CD14-positive monocyte (primary cell): ENCODE data around the gene MAPK1. TPM values are rescaled to one million over a fixed set of nuclear protein-coding genes. Genes with fewer than 3 reads are reported as not detected.
"Not testable (repeated sequence)": the region's sequence is repeated elsewhere in the genome, so short reads cannot be mapped to it uniquely, and the experiment has no call there.

ENCODE experiments used
- DNase-seq, 3 donors: peaks; one replicate each; pipeline ENCODE4 v3.0.0-alpha.2; 2011 to 2022
- H2AFZ ChIP-seq: 2 replicates; pipeline ENCODE4 v1.6.0; 2012; ENCODE audit warnings: mild to moderate bottlenecking, low read depth, low read length, inconsistent platforms; ENCODE audit not compliant: insufficient read depth, poor library complexity, severe bottlenecking
- H3K27ac ChIP-seq, 2 donors: 1 replicate in 1 of 2; 2 replicates in 1 of 2; pipeline ENCODE4 v1.5.1; 2012 to 2013; ENCODE audit warnings: low read length in 2 of 2, control low read depth in 1 of 2, inconsistent platforms in 1 of 2, low read depth in 1 of 2, mild to moderate bottlenecking in 1 of 2
- H3K27me3 ChIP-seq, 2 donors: one replicate each; pipeline versions ENCODE4 v1.6.0 to v1.6.1; 2011 to 2013; ENCODE audit warnings: low read length in 2 of 2; ENCODE audit not compliant: control insufficient read depth in 2 of 2, insufficient read depth in 2 of 2
- H3K36me3 ChIP-seq, 2 donors: replicated peaks in 1 of 2; 1 replicate in 1 of 2; 2 replicates in 1 of 2; pipeline versions ENCODE4 v1.5.1 to v1.6.1; 2012 to 2013; ENCODE audit warnings: low read length in 2 of 2, control low read depth in 1 of 2, inconsistent platforms in 1 of 2, mild to moderate bottlenecking in 1 of 2; ENCODE audit not compliant: insufficient read depth in 2 of 2, control insufficient read depth in 1 of 2
- H3K4me1 ChIP-seq, 2 donors: 1 replicate in 1 of 2; 2 replicates in 1 of 2; pipeline versions ENCODE4 v1.5.1 to v1.6.1; 2012 to 2013; ENCODE audit warnings: low read length in 2 of 2, control low read depth in 1 of 2, inconsistent platforms in 1 of 2, mild to moderate bottlenecking in 1 of 2, moderate library complexity in 1 of 2; ENCODE audit not compliant: insufficient read depth in 2 of 2, control insufficient read depth in 1 of 2
- H3K4me2 ChIP-seq: replicated peaks from 2 replicates; pipeline ENCODE3; 2012; ENCODE audit warnings: low read length, moderate library complexity, mild to moderate bottlenecking; ENCODE audit not compliant: poor library complexity, severe bottlenecking; ENCODE audit errors: extremely low read depth
- H3K4me3 ChIP-seq, 3 experiments: fragments of 200-600 bp in 1 of 3; sonication (generic) in 1 of 3; replicated peaks in 1 of 3; 1 replicate in 2 of 3; 2 replicates in 1 of 3; pipeline ENCODE4 v1.5.1; 2011 to 2013; ENCODE audit warnings: low read length in 3 of 3, mild to moderate bottlenecking in 3 of 3, control low read depth in 2 of 3, low read depth in 2 of 3, inconsistent platforms in 1 of 3, moderate library complexity in 1 of 3
- H3K79me2 ChIP-seq: 2 replicates; pipeline ENCODE4 v1.6.0; 2012; ENCODE audit warnings: mild to moderate bottlenecking, control low read depth, inconsistent platforms, low read length, moderate library complexity; ENCODE audit not compliant: insufficient read depth
- H3K9ac ChIP-seq: 2 replicates; pipeline ENCODE4 v1.6.0; 2017; ENCODE audit warnings: low read length, mild to moderate bottlenecking; ENCODE audit not compliant: insufficient read depth, poor library complexity, severe bottlenecking
- H3K9me3 ChIP-seq, 2 donors: replicated peaks in 1 of 2; 1 replicate in 1 of 2; 2 replicates in 1 of 2; pipeline versions ENCODE4 v1.5.1 to v1.6.1; 2012 to 2013; ENCODE audit warnings: low read length in 2 of 2, control low read depth in 1 of 2; ENCODE audit not compliant: control insufficient read depth in 1 of 2, insufficient read depth in 1 of 2
- H4K20me1 ChIP-seq: 2 replicates; pipeline ENCODE4 v1.6.0; 2012; ENCODE audit warnings: mild to moderate bottlenecking, low read length, control low read depth, moderate library complexity; ENCODE audit not compliant: insufficient read depth
- H3K27ac Mint-ChIP-seq, 7 donors: one replicate each; pipeline ENCODE4 v1.8.0; 2020; ENCODE audit warnings: mild to moderate bottlenecking in 7 of 7, mixed read lengths in 7 of 7, moderate library complexity in 6 of 7, inconsistent platforms in 2 of 7
- H3K27me3 Mint-ChIP-seq, 3 donors: one replicate each; pipeline ENCODE4 v1.8.0; 2021 to 2022; ENCODE audit warnings: low read depth in 3 of 3, mild to moderate bottlenecking in 3 of 3, mixed read lengths in 3 of 3, moderate library complexity in 3 of 3, inconsistent platforms in 1 of 3
- H3K36me3 Mint-ChIP-seq, 2 donors: one replicate each; pipeline ENCODE4 v1.8.0; 2020; ENCODE audit warnings: mixed read lengths in 2 of 2, inconsistent platforms in 1 of 2, mild to moderate bottlenecking in 1 of 2
- H3K4me1 Mint-ChIP-seq: one replicate; pipeline ENCODE4 v1.8.0; 2020; ENCODE audit warnings: mild to moderate bottlenecking, mixed read lengths
- H3K4me3 Mint-ChIP-seq, 2 donors: one replicate each; pipeline ENCODE4 v1.8.0; 2020; ENCODE audit warnings: mild to moderate bottlenecking in 2 of 2, mixed read lengths in 2 of 2, moderate library complexity in 1 of 2
- H3K9me3 Mint-ChIP-seq, 7 donors: one replicate each; pipeline ENCODE4 v1.8.0; 2020 to 2022; ENCODE audit warnings: mixed read lengths in 7 of 7, mild to moderate bottlenecking in 6 of 7, moderate library complexity in 6 of 7, inconsistent platforms in 2 of 7
- WGBS: methylation state at CpG from one replicate; pipeline ENCODE4 v1.1.5; 2013; ENCODE audit warnings: missing lambda C conversion rate; ENCODE audit not compliant: insufficient coverage; 5-methylcytosine and 5-hydroxymethylcytosine counted together
- intact Hi-C, 2 donors: fragments of 100-400 bp; cut with micrococcal nuclease; formaldehyde crosslinking; loops; one replicate each; pipeline versions ENCODE4 v1.15.0 to v1.15.1; 2023
- polyA plus RNA-seq, 3 donors: library from polyadenylated mRNA; depleted of rRNA in 1 of 3; unstranded in 2 of 3; stranded (reverse) in 1 of 3; fragments of 300-500 nt in 2 of 3; fragments of >200 nt in 1 of 3; fragmentation: Illumina TruSeq in 2 of 3; gene quantifications; 1 replicate in 2 of 3; 2 replicates in 1 of 3; pipeline ENCODE4 v1.2.3, GENCODE V29; 2012 to 2021
- TF ChIP-seq, protein P1 (sequence below): fragments of 200-600 bp; IDR thresholded peaks from one replicate; pipeline ENCODE4 v1.8.0; 2022; ENCODE audit warnings: antibody characterized with exemption, mild to moderate bottlenecking

MAPK1 gene
- polyA plus RNA-seq, 3 donors, result 47.0 to 148 (median 118) TPM

DNA sequence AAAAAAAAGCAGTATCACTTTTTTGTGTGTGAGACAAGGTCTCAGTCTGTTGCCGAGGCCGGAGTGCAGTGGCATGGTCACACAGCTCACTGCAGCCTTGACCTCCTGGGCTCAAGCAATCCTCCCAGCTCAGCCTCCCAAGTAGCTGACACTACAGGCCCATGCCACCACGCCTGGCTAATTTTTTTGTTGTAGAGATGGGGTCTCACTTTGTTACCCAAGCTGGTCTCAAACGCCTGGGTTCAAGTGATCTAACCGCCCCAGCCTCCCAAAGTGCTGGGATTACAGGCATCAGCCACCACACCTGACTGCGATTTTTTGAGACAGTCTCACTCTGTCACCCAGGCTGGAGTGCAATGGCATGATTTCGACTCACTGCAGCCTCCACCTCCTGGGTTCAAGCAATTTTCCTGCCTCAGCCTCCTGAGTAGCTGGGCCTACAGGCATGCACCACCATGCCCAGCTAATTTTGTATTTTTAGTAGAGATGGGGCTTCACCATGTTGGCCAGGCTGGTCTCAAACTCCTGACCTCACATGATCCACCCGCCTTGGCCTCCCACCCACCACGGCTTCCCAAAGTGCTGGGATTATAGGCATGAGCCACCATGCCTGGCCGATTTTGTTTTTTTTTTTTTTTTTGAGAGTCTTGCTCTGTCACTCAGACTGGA, 147.1 kb downstream of the MAPK1 start:
- DNase-seq, H3K4me2 ChIP-seq, H3K36me3 Mint-ChIP-seq, H3K27me3 Mint-ChIP-seq, H3K27ac ChIP-seq, H3K9me3 Mint-ChIP-seq, H3K79me2 ChIP-seq, H2AFZ ChIP-seq, H3K9ac ChIP-seq, intact Hi-C loops, H3K4me3 Mint-ChIP-seq, H3K36me3 ChIP-seq, H3K4me3 ChIP-seq, H3K27me3 ChIP-seq, H3K9me3 ChIP-seq, H4K20me1 ChIP-seq: not testable (repeated sequence)
- peak overlapping the region in 1 of 7 donors; percentile 30 for H3K27ac Mint-ChIP-seq
- peaks cover 8 to 10% of the 10 kb centered on the region in 2 donors for H3K4me1 ChIP-seq
- WGBS, result 89% methylated on average over 3 of the region's 10 CpGs
- peaks cover 17% of the 10 kb centered on the region for H3K4me1 Mint-ChIP-seq

DNA sequence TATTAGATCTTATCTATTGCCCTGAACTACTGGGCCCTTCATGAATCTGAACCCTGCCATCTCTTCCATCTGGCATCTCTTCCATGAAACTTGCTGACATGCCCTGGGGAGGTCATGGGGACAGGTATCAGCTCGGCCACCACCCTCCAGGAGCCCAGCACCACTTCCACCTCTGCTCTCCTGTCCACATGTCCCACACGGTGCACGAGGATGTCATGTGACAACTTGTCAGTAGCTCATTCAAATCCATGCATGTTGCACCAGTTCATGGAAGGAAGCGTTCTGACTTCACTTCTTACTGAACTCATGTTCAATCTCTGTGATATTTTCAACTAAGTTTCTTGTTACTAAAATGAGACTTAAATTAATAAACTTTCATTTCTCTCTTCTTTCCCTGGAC, 148.4 kb downstream of the MAPK1 start:
- Histone ChIP-seq H3K4me3 (no peak overlapping the region), H3K4me2 (no peak overlapping the region), H3K9me3 (no peaks in the 10 kb centered on the region), H3K79me2 (no peaks in the 10 kb centered on the region), H4K20me1 (no peaks in the 10 kb centered on the region), H2AFZ (peak overlapping the region; percentile 36), H3K9ac (no peak overlapping the region), H3K27me3 (no peaks in the 10 kb centered on the region), H3K4me1 (peaks cover 8 to 10% of the 10 kb centered on the region in 2 donors), H3K27ac (peak overlapping the region in 1 of 2 donors; percentile 31), H3K36me3 (no peaks in the 10 kb centered on the region)
- peak; percentile 14 to 40 (median 16) for DNase-seq
- no peaks in the 10 kb centered on the region for H3K9me3 Mint-ChIP-seq
- WGBS, result 21% methylated on average over 3 of the region's 4 CpGs
- peaks cover 0 to 4% of the 10 kb centered on the region in 2 donors for H3K36me3 Mint-ChIP-seq
- H3K4me3 Mint-ChIP-seq, result peak overlapping the region; percentile 37 to 76
- TF ChIP-seq, protein P1, sequence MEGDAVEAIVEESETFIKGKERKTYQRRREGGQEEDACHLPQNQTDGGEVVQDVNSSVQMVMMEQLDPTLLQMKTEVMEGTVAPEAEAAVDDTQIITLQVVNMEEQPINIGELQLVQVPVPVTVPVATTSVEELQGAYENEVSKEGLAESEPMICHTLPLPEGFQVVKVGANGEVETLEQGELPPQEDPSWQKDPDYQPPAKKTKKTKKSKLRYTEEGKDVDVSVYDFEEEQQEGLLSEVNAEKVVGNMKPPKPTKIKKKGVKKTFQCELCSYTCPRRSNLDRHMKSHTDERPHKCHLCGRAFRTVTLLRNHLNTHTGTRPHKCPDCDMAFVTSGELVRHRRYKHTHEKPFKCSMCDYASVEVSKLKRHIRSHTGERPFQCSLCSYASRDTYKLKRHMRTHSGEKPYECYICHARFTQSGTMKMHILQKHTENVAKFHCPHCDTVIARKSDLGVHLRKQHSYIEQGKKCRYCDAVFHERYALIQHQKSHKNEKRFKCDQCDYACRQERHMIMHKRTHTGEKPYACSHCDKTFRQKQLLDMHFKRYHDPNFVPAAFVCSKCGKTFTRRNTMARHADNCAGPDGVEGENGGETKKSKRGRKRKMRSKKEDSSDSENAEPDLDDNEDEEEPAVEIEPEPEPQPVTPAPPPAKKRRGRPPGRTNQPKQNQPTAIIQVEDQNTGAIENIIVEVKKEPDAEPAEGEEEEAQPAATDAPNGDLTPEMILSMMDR, result no peak
- intact Hi-C loops, result no loop called here
- H3K4me1 Mint-ChIP-seq, result peaks cover 17% of the 10 kb centered on the region
- no peaks in the 10 kb centered on the region for H3K27me3 Mint-ChIP-seq
- H3K27ac Mint-ChIP-seq, result peak overlapping the region in 6 of 7 donors; percentile 16 to 68 (median 30)
